Inferior parietal cortex (tissue), 1 donor: ENCODE data around the gene FHL2.

Experiments used
- DNase-seq: peaks from one replicate; pipeline ENCODE4 v3.0.0-alpha.2; 2016; ENCODE audit errors: extremely low spot score

FHL2 gene

GRCh38 chr2:105379741-105380186, 19.1 kb downstream of the FHL2 start:
- no peak for DNase-seq

DNA sequence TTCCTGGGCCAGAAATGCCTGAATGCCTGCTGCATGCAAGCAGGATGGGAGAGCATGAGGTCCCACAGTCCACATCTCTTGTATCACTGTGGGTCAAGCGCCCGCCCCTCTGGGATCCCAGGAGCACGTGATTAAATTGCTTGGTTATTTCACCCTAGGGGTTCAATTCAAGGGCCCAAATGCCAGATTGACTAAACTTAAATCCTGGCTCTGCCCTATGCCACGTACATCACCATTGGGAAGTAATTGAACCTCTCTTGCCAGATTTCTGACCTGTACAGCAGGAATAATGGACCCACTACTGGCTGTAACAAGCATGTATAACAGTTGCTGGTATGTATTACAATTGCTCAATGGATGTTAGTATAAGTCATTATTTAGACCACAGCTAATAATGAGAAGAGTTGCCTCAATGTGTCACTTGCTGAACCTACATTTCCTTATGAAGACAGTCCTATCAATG, 19.9 kb downstream of the FHL2 start:
- no peak for DNase-seq

DNA sequence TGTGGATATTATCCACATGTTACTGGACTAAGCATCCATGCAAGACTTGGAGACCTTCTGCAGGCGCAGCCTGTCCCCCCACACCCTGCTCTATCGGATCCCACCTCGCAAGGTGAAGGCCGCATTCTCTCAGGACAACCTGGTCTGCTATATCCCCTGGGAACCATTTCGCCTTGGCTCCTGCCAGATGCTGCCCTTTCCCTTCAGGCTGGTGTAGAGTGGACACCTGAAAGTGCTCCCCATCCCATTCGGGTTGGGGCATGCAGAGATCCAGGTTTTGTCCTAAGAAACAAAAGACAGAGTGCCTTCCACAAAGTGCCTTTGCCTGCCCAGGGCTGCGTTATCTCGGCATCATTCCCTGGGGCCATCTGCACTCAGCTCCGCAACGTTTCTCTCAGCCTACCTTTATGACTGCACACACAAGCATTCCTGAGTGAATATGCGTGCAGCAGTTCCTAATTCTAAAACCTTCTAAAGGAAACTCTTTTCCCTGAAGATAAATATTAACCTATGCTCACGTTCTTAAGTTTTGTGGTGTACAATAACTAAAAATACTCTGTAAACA, 20.5 kb downstream of the FHL2 start:
- no peak for DNase-seq

GRCh38 chr2:105377871-105378270, 21.0 kb downstream of the FHL2 start:
- DNase-seq, result no peak

GRCh38 chr2:105376789-105377240, 22.0 kb downstream of the FHL2 start:
- no peak for DNase-seq

DNA sequence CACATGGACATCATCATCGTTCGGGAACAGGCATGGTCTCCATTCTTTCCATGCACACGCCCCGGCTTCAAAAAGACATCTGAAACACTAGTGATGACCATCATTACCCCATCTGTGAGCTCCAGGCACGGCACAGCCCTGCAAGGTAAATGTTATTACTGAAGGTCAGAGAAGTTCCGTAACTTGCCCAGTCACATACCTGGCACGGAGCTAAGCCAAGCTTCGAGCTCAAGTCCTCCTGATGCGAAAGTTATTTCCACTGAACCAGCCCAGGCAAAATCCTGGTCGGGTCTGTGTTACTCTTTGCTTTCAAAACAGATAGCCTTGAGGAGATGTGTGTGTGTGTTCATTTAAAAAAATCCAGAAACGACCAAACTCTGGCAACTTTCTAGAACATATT, 22.8 kb downstream of the FHL2 start:
- no peak for DNase-seq

DNA sequence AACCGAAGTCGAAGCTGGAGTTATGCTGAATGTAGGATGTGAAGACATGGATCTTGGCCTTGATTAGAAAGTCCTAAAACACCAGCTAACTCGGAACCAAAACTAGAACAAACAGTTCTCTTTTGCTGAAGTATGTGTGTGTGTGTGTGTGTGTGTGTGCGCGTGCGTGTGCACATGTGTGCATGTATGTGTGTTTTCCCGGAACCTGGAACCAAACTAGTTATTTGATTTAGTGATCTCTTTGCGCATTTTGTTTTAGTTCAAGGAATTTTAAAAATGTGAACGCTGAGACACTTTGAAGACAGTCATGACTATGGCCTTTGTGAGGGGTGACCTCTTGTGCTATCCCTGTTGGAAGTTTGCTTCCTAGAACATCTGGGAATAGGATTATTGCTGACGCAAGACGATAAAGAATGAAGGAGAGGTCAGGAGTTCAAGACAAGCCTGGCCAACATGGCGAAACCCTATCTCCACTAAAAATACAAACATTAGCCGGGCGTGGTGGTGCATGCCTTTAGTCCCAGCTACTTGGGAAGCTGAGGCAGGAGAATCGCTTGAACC, 23.8 kb downstream of the FHL2 start:
- DNase-seq, result no peak

GRCh38 chr2:105373895-105374401, 24.9 kb downstream of the FHL2 start:
- DNase-seq, result no peak

GRCh38 chr2:105373344-105373781, 25.5 kb downstream of the FHL2 start:
- no peak for DNase-seq

DNA sequence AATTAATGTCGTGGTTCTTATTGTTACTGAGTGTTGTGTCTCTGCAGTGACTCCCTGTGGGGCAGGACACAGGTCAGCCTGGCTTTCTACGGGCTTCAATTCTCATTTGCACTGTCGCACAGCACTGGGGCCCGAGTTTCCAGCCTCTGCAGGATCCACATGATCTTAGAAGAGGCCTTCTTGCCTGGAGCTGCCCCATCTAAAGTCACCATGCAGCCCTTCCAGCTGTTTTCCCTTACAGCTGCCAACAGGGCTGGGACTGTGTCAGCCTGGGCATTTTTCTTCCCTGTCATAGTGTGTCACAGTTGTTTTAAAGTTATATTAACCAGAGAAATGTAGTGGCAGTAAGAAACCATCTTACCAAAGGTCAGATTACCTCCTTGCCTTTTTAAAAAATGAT, 27.0 kb downstream of the FHL2 start:
- no peak for DNase-seq

GRCh38 chr2:105371156-105371555, 27.7 kb downstream of the FHL2 start:
- no peak for DNase-seq

DNA sequence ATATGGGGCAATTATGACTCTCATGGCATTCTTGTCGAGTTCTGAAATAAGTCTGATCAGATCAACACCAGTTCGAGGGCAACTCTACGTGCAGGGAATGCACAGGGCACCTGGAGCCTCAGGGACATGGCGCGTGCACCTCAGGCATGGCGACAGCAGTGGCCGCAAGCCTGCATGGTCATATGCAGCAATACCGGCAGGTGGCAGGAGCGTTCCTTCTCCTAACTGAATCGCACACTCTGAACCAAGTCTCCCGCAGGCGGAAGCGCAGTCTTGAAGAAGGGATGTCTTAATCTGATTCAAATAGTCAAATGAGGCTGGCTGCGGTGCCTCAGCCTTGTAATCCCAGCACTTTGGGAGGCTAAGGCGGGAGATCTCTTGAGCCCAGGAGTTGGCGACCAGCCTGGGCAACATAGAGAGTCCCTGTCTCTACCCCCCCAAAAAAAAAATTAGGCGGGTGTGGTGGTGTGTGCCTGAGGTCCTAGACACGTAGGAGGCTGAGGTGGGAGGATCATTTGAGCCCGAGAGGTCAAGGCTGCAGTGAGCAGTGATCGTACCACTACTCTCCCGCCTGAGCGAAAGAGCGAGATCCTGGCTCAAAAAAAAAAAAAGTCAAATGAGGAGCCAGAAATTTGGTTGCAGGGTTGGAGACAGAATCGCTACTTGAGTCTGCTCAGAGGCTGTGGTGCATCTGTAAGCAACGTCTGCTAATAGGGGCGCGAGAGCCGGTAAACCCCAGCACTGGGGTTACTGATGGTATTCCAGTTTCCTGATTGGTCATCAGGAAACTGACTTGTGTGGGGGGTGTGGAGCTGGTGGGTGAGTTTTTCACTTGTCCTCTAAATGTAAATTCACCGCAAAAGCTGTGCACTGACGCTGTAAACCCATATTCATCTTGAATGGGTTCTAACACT, 28.8 kb downstream of the FHL2 start:
- DNase-seq, result peak; percentile 86

GRCh38 chr2:105368759-105369408, 30.0 kb downstream of the FHL2 start:
- no peak for DNase-seq

- DNase-seq, result no peak
These were observed 33.6 kb downstream of the FHL2 start for GRCh38 chr2:105365206-105365605.

- no peak for DNase-seq
These were observed 34.3 kb downstream of the FHL2 start for GRCh38 chr2:105364436-105365139.

DNA sequence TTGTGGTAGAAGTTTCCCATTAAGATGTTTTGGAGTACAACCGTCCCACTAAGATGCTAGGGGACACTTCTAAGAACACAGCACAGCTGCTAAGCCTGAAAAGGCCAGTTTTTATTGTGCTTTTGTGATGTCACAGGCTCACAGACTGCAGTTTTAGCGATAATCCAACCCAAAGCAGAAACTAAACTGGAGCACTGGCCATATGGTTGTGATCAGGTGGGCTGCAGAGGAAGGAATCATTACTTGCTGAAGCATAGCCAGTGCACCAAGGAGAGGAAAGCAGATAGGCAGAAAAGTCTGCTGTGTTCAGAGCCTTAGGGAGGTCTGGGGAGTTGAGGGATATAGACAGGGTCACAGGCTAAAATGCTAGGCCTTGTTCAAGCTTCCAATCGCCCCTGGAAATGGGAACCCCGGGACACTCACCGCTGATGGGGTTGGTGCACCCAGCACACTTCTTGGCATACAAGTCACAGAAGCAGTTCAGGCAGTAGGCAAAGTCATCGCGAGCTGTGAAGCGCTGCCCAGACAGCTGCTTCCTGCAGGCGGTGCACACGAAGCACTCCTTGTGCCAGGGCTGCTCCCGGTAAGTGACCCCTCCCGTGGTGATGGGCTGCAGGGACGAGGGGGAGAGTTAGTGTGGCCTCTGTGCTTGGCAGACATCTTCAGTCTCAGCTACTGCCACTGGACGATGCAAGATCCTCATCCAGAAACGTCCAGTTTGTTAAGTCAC, 35.8 kb downstream of the FHL2 start:
- no peak for DNase-seq

- no peak for DNase-seq
These were observed 37.6 kb downstream of the FHL2 start for GRCh38 chr2:105361102-105361889.

DNA sequence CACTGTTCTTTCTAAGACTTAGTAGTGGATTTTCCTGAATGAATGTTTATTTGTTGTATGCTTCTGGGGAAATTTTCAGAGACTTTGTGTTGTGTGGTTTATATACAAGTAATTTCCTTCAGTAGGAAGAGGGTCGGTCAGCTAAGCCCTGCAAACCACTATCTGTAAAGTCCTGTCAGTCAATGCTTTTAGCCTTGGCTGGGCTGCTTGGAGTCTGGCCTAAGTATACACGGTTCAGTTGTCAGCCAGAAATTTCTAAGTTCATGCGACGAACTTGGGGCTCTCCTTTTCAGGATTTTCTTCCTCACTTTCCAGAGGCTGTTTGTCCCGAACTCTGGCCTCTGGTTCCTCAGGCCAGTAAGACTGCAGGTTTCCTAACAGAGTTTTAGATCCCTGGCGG, 40.3 kb downstream of the FHL2 start:
- no peak for DNase-seq

DNA sequence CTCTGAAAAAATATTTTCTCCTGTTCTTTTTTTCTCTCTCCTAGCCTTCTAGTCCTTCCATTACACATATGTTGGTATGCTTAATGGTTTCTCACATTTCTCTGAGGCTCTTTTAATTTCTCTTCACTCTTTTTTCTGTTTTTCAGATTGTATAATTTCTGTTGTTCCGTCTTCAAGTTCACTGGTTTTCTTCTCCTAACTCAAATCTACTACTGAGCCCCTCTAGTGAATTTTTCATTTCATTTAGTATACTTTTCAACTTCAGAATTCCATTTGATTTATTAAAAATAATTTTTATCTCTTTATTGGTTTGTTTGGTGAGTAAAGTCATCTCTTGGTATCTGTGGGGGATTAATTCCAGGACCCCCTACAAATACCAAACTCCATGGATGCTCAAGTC, 41.7 kb downstream of the FHL2 start:
- no peak for DNase-seq
